Measurements from ENCODE around the gene L3MBTL3.

DNA sequence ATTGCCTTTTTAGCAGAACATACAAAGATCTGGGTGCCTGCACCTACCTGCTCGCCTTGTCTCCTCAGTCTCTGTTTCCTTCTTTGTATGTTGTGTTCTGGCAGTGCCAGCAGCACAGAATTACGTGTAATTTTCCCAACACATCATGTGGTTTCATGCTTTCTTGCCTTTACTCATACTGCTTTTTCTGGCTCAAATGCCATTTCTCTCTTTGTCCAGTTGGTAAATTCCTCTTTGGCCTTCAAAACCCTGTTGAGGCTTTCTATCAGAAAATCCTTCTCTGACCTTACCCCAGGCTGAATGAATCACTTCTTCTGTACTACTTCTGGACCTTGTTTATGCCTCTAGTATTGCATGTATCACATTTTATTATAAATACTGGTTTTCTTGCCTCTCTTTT is 31.8 kb downstream of the L3MBTL3 start:
- TF ChIP-seq GATA1 (IDR thresholded peaks at IDR 0.05; ENCODE audit: low read depth, low read length) (no peak), POLR2A (IDR thresholded peaks at IDR 0.05; ENCODE audit: low read length) (no peak)
